ENCODE results near the gene UBL4A.

UBL4A gene

DNA sequence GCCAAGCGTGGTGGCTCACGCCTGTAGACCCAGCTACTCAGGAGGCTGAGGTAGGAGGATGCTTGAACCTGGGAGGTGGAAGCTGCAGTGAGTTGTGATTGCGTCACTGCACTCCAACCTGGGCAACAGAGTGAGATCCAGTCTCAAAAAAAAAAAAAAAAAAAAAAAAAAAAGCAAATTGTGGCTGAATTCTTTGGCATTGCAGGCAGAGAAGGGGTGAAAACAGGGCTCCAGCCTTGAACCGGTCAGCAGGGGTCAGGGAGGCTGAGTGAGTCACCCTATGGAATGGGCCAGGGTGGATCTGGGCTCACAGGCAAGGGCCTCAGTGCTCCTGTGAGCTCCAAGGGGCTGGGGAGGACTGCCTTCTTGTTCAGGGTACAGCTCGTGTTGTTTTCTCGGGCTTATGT is 42.8 kb upstream of the UBL4A start:
- DNase-seq (ENCODE audit: low read depth in 1 of 2, low spot score in 1 of 2) = no peak
- H3K27ac ChIP-seq (replicated peaks) = no peak overlapping the region
- TF ChIP-seq, protein P1, sequence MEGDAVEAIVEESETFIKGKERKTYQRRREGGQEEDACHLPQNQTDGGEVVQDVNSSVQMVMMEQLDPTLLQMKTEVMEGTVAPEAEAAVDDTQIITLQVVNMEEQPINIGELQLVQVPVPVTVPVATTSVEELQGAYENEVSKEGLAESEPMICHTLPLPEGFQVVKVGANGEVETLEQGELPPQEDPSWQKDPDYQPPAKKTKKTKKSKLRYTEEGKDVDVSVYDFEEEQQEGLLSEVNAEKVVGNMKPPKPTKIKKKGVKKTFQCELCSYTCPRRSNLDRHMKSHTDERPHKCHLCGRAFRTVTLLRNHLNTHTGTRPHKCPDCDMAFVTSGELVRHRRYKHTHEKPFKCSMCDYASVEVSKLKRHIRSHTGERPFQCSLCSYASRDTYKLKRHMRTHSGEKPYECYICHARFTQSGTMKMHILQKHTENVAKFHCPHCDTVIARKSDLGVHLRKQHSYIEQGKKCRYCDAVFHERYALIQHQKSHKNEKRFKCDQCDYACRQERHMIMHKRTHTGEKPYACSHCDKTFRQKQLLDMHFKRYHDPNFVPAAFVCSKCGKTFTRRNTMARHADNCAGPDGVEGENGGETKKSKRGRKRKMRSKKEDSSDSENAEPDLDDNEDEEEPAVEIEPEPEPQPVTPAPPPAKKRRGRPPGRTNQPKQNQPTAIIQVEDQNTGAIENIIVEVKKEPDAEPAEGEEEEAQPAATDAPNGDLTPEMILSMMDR (IDR thresholded peaks at IDR 0.05; ENCODE audit: insufficient read depth, low read length) = no peak
- TF ChIP-seq GABPA (IDR thresholded peaks at IDR 0.05; ENCODE audit: low read depth) (no peak), POLR2AphosphoS5 (IDR thresholded peaks at IDR 0.05; ENCODE audit: low read depth) (no peak), SPI1 (IDR thresholded peaks at IDR 0.05; ENCODE audit: borderline replicate concordance, low read depth) (no peak)
- TF ChIP-seq, protein P2, sequence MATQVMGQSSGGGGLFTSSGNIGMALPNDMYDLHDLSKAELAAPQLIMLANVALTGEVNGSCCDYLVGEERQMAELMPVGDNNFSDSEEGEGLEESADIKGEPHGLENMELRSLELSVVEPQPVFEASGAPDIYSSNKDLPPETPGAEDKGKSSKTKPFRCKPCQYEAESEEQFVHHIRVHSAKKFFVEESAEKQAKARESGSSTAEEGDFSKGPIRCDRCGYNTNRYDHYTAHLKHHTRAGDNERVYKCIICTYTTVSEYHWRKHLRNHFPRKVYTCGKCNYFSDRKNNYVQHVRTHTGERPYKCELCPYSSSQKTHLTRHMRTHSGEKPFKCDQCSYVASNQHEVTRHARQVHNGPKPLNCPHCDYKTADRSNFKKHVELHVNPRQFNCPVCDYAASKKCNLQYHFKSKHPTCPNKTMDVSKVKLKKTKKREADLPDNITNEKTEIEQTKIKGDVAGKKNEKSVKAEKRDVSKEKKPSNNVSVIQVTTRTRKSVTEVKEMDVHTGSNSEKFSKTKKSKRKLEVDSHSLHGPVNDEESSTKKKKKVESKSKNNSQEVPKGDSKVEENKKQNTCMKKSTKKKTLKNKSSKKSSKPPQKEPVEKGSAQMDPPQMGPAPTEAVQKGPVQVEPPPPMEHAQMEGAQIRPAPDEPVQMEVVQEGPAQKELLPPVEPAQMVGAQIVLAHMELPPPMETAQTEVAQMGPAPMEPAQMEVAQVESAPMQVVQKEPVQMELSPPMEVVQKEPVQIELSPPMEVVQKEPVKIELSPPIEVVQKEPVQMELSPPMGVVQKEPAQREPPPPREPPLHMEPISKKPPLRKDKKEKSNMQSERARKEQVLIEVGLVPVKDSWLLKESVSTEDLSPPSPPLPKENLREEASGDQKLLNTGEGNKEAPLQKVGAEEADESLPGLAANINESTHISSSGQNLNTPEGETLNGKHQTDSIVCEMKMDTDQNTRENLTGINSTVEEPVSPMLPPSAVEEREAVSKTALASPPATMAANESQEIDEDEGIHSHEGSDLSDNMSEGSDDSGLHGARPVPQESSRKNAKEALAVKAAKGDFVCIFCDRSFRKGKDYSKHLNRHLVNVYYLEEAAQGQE (IDR thresholded peaks at IDR 0.05; ENCODE audit: insufficient replicate concordance, low read depth) = no peak

DNA sequence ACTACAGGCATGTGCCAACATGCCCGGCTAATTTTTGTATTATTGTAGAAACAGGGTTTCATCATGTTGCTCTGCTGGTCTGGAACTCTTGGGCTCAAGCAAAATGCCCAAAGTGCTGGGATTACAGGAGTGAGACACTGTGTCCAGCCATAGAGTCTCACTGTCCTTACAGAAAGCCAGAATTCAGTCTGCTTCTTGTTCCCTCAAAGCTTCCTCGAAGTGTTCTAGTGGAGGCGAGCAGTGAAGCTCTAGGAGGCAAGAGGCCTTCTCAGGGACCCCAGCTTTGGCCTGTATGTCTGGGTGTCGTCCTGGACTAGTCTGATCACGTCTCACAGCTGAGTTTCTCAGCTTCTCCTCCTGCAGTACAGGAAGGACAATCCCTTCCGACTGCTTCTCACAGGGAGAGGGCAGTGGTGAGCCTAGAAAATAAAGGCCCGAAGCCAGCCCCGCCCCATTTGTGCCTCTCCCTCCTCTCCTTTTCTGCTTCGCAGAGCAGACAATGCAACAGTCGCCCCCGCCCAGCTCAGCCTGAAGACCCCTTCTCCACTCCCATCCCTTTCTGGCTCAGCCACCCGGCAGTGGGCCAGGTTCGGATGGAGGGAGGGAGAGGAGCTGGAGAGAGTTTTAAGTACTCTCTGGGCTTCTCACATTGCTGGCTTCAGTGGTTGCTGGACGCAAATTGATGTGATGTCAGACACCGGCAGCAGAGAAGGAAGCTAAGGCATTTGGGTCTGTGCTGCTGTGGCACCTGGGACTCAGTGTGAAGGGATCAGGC is 40.7 kb upstream of the UBL4A start:
- peak overlapping the region; percentile 10; the same call in 1 of the 2 replicates for H3K4me3 ChIP-seq (replicated peaks; ENCODE audit: insufficient read depth, low read length)
- TF ChIP-seq, protein P2 (IDR thresholded peaks at IDR 0.05; ENCODE audit: insufficient replicate concordance, low read depth) = no peak
- TF ChIP-seq, protein P1 (IDR thresholded peaks at IDR 0.05; ENCODE audit: insufficient read depth, low read length) = peak; percentile 36
- no peak for TF ChIP-seq GABPA (IDR thresholded peaks at IDR 0.05; ENCODE audit: low read depth)
- peak overlapping the region; percentile 33; the same call in 1 of the 2 replicates for H3K27ac ChIP-seq (replicated peaks)
- no peaks in the 10 kb centered on the region for H3K27me3 ChIP-seq (ENCODE audit: insufficient read depth, poor library complexity, severe bottlenecking)
- peak in 1 of 2 experiments; percentile 83 for DNase-seq (ENCODE audit: low read depth in 1 of 2, low spot score in 1 of 2)

More for the DNA sequence above, 42.8 kb upstream of the UBL4A start:
- H3K27me3 ChIP-seq (ENCODE audit: insufficient read depth, poor library complexity, severe bottlenecking) = no peaks in the 10 kb centered on the region
- H3K4me3 ChIP-seq (replicated peaks; ENCODE audit: insufficient read depth, low read length) = no peak overlapping the region

DNA sequence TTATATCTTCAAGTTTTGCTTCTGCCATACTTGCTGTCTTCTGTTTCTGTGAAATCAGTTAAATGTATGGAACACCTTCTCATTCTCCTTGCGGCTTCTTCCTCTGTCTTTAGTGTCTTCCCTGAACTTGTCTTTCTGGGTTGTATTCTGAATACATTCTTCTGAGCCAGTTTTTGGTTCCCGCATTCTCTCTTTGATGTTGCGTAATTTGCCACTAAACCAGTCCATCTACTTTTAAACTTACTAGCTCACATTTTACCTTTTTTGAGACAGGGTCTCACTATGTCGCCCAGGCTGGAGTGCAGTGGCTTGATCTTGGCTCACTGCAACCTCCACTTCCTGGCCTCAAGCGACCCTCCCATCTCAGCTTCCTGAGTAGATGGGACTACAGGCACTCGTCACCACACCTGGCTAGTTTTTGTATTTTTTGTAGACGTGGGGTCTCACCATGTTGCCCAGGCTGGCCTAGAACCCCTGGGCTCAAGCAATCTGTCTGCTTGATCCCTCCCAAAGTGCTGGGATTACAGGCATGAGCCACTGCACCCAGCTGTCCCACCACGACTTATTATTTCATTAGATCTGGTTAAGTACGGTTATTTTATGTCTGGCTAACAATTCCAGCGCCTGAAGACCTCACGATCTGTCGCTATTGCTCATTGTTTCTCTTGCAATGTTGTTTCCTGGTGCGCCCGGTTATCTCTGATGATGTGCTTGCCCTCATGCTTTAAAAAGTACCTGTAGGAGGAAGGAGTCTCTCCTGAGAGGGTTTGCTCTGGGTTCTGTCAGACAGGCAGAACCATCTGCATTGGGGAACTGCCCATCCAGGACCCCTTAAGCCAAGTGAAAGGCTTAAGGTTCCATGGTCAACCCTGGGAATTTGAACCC is 39.4 kb upstream of the UBL4A start:
- Histone ChIP-seq H3K27me3 (ENCODE audit: insufficient read depth, poor library complexity, severe bottlenecking) (no peaks in the 10 kb centered on the region), H3K27ac (replicated peaks) (no peak overlapping the region), H3K4me3 (replicated peaks; ENCODE audit: insufficient read depth, low read length) (no peak overlapping the region)
- TF ChIP-seq, protein P1 (IDR thresholded peaks at IDR 0.05; ENCODE audit: insufficient read depth, low read length) = no peak
- TF ChIP-seq SPI1 (IDR thresholded peaks at IDR 0.05; ENCODE audit: borderline replicate concordance, low read depth) (no peak), GABPA (IDR thresholded peaks at IDR 0.05; ENCODE audit: low read depth) (no peak), POLR2AphosphoS5 (IDR thresholded peaks at IDR 0.05; ENCODE audit: low read depth) (no peak)
- TF ChIP-seq, protein P2 (IDR thresholded peaks at IDR 0.05; ENCODE audit: insufficient replicate concordance, low read depth) = no peak
- DNase-seq (ENCODE audit: low read depth in 1 of 2, low spot score in 1 of 2) = no peak
